Nephron progenitor cell (in vitro differentiated cells): ENCODE data around the gene CAMTA1.

ENCODE experiments used
- DNase-seq: peaks from one replicate; pipeline ENCODE4 v3.0.0; 2021
- H3K27ac Mint-ChIP-seq: 2 replicates; pipeline ENCODE4 v1.8.0; 2021; ENCODE audit warnings: mild to moderate bottlenecking, moderate library complexity, mixed read lengths
- H3K27me3 Mint-ChIP-seq: 2 replicates; pipeline ENCODE4 v1.8.0; 2021; ENCODE audit warnings: mild to moderate bottlenecking, low read depth, mixed read lengths; ENCODE audit not compliant: poor library complexity
- H3K36me3 Mint-ChIP-seq: 2 replicates; pipeline ENCODE4 v1.8.0; 2021; ENCODE audit warnings: low read depth, mixed read lengths
- H3K4me1 Mint-ChIP-seq: 2 replicates; pipeline ENCODE4 v1.8.0; 2021; ENCODE audit warnings: mixed read lengths
- H3K4me3 Mint-ChIP-seq: 2 replicates; pipeline ENCODE4 v1.8.0; 2021; ENCODE audit warnings: mild to moderate bottlenecking, moderate library complexity, mixed read lengths
- H3K9me3 Mint-ChIP-seq: 2 replicates; pipeline ENCODE4 v1.8.0; 2021; ENCODE audit warnings: mild to moderate bottlenecking, moderate library complexity, mixed read lengths
- CTCF ChIP-seq: fragments of 200-600 bp; sonication (generic); IDR thresholded peaks from 2 replicates; pipeline ENCODE4 v1.5.0; 2021; ENCODE audit warnings: antibody characterized with exemption

CAMTA1 gene

GRCh38 chr1:7290971-7291970 is 506.0 kb downstream of the CAMTA1 start:
- H3K4me1 Mint-ChIP-seq, result peaks cover 34% of the 10 kb centered on the region
- DNase-seq, result no peak
- H3K27me3 Mint-ChIP-seq, result peaks cover 7% of the 10 kb centered on the region
- H3K27ac Mint-ChIP-seq, result no peak overlapping the region
- peaks cover 2% of the 10 kb centered on the region for H3K36me3 Mint-ChIP-seq
- H3K4me3 Mint-ChIP-seq, result no peak overlapping the region
- TF ChIP-seq CTCF, result no peak
- peaks cover 7% of the 10 kb centered on the region for H3K9me3 Mint-ChIP-seq

GRCh38 chr1:7292036-7292681 is 506.9 kb downstream of the CAMTA1 start:
- peaks cover 6% of the 10 kb centered on the region for H3K36me3 Mint-ChIP-seq
- peak overlapping the region; percentile 89 for H3K27ac Mint-ChIP-seq
- TF ChIP-seq CTCF, result no peak

GRCh38 chr1:7292714-7293419 is 507.6 kb downstream of the CAMTA1 start:
- peaks cover 23% of the 10 kb centered on the region for H3K9me3 Mint-ChIP-seq
- no peak for DNase-seq

More at GRCh38 chr1:7292036-7292681, 506.9 kb downstream of the CAMTA1 start:
- DNase-seq, result no peak
- H3K9me3 Mint-ChIP-seq, result peaks cover 16% of the 10 kb centered on the region
- H3K27me3 Mint-ChIP-seq, result peaks cover 9% of the 10 kb centered on the region
- H3K4me3 Mint-ChIP-seq, result peak overlapping the region; percentile 45
- H3K4me1 Mint-ChIP-seq, result peaks cover 34% of the 10 kb centered on the region

GRCh38 chr1:7293702-7294629 is 508.7 kb downstream of the CAMTA1 start:
- Mint-ChIP-seq H3K4me3 (no peak overlapping the region), H3K27me3 (peaks cover 9% of the 10 kb centered on the region), H3K27ac (no peak overlapping the region)

More at GRCh38 chr1:7292714-7293419, 507.6 kb downstream of the CAMTA1 start:
- Mint-ChIP-seq H3K36me3 (peaks cover 6% of the 10 kb centered on the region), H3K27me3 (peaks cover 13% of the 10 kb centered on the region), H3K4me1 (peaks cover 34% of the 10 kb centered on the region), H3K4me3 (peak overlapping the region; percentile 45), H3K27ac (peak overlapping the region; percentile 89)
- TF ChIP-seq CTCF, result no peak

More at GRCh38 chr1:7293702-7294629, 508.7 kb downstream of the CAMTA1 start:
- H3K36me3 Mint-ChIP-seq, result peaks cover 6% of the 10 kb centered on the region
- peaks cover 18% of the 10 kb centered on the region for H3K9me3 Mint-ChIP-seq
- TF ChIP-seq CTCF, result no peak
- no peak for DNase-seq
- peaks cover 33% of the 10 kb centered on the region for H3K4me1 Mint-ChIP-seq
